Keratinocyte (primary cell): ENCODE data around the gene TMEM200A. TPM values are rescaled to one million over a fixed set of nuclear protein-coding genes. Genes with fewer than 3 reads are reported as not detected.

Source experiments
- DNase-seq: peaks from one replicate; pipeline ENCODE4 v3.0.0-alpha.2; 2011; ENCODE audit warnings: low read depth, missing footprints, low spot score
- FAIRE-seq: peaks from 2 replicates; lab custom pipeline; 2011; peaks lifted over from hg19 to GRCh38; lab: Jason Lieb, UNC
- H2AFZ ChIP-seq: 2 replicates; pipeline ENCODE4 v1.6.0; 2012; ENCODE audit warnings: low read length, control low read depth, inconsistent platforms; ENCODE audit not compliant: control insufficient read depth
- H3K27ac ChIP-seq: 2 replicates; pipeline ENCODE4 v1.5.1; 2011; ENCODE audit warnings: low read length; ENCODE audit not compliant: control insufficient read depth, insufficient read depth
- H3K27me3 ChIP-seq: 3 replicates; pipeline ENCODE4 v1.6.0; 2011; ENCODE audit warnings: low read length; ENCODE audit not compliant: control insufficient read depth, insufficient read depth; ENCODE audit errors: extremely low read depth
- H3K36me3 ChIP-seq, 2 experiments: 2 replicates in 1 of 2; 3 replicates in 1 of 2; pipeline ENCODE4 v1.5.1; 2011; ENCODE audit warnings: low read length in 2 of 2, mild to moderate bottlenecking in 1 of 2; ENCODE audit not compliant: control insufficient read depth in 2 of 2, insufficient read depth in 2 of 2; ENCODE audit errors: extremely low read depth in 1 of 2
- H3K4me1 ChIP-seq: 3 replicates; pipeline ENCODE4 v1.5.1; 2011; ENCODE audit warnings: low read length; ENCODE audit not compliant: control insufficient read depth, insufficient read depth; ENCODE audit errors: extremely low read depth
- H3K4me2 ChIP-seq: 3 replicates; pipeline ENCODE4 v1.6.0; 2011; ENCODE audit warnings: low read depth, low read length; ENCODE audit not compliant: control insufficient read depth, insufficient read depth; ENCODE audit errors: extremely low read depth
- H3K4me3 ChIP-seq, 3 experiments: fragments of 200-600 bp in 1 of 3; sonication (generic) in 1 of 3; 2 replicates in 2 of 3; 3 replicates in 1 of 3; pipeline ENCODE4 v1.5.1; 2011 to 2016; ENCODE audit warnings: low read length in 3 of 3, mild to moderate bottlenecking in 3 of 3, control low read depth in 2 of 3, inconsistent platforms in 1 of 3, low read depth in 1 of 3, mixed read lengths in 1 of 3, mixed run types in 1 of 3, moderate library complexity in 1 of 3; ENCODE audit not compliant: control insufficient read depth in 2 of 3, insufficient read depth in 2 of 3; ENCODE audit errors: extremely low read depth in 1 of 3
- H3K79me2 ChIP-seq: 2 replicates; pipeline ENCODE4 v1.6.0; 2012; ENCODE audit warnings: low read length; ENCODE audit not compliant: control insufficient read depth, insufficient read depth
- H3K9ac ChIP-seq: 3 replicates; pipeline ENCODE4 v1.6.0; 2011; ENCODE audit warnings: low read length; ENCODE audit not compliant: control insufficient read depth, insufficient read depth; ENCODE audit errors: extremely low read depth
- H3K9me1 ChIP-seq: 3 replicates; pipeline ENCODE4 v1.6.0; 2011; ENCODE audit warnings: low read length; ENCODE audit not compliant: control insufficient read depth, insufficient read depth; ENCODE audit errors: extremely low read depth
- H3K9me3 ChIP-seq: 2 replicates; pipeline ENCODE4 v1.5.1; 2012; ENCODE audit warnings: low read depth, low read length; ENCODE audit not compliant: control insufficient read depth
- H4K20me1 ChIP-seq: 3 replicates; pipeline ENCODE4 v1.6.0; 2011; ENCODE audit warnings: low read length; ENCODE audit not compliant: control insufficient read depth, insufficient read depth; ENCODE audit errors: extremely low read depth
- EZH2 ChIP-seq: IDR thresholded peaks from one replicate; pipeline ENCODE4 v1.6.1; 2012; ENCODE audit warnings: inconsistent platforms, mild to moderate bottlenecking, low read length, moderate library complexity
- dilution Hi-C: fragments of 300-500 bp; cut with MboI; formaldehyde crosslinking; loops from one replicate; pipeline ENCODE4 v1.7.0; 2020; ENCODE audit warnings: low sequenced_read_pairs; ENCODE audit not compliant: extremely low pct_ligation_motif_present
- polyA plus RNA-seq, 5 experiments: library from polyadenylated mRNA; depleted of rRNA in 3 of 5; stranded (reverse) in 3 of 5; stranded (forward) in 1 of 5; unstranded in 1 of 5; fragments of >200 nt; gene quantifications; 1 replicate in 1 of 5; 2 replicates in 3 of 5; 3 replicates in 1 of 5; pipeline versions ENCODE4 v1.2.1 to v1.2.3, GENCODE V29; 2011 to 2012; ENCODE audit warnings: missing spikeins in 2 of 5, low read depth in 1 of 5, low replicate concordance in 1 of 5
- TF ChIP-seq, protein P1 (sequence below), 3 experiments: IDR thresholded peaks in 1 of 3; conservative IDR thresholded peaks in 1 of 3; optimal IDR thresholded peaks in 1 of 3; 2 replicates in 2 of 3; 3 replicates in 1 of 3; pipeline versions ENCODE3 to v1.5.1; 2011; ENCODE audit warnings: low read length in 3 of 3, mild to moderate bottlenecking in 3 of 3, moderate library complexity in 2 of 3, control low read depth in 1 of 3, inconsistent platforms in 1 of 3; ENCODE audit not compliant: insufficient read depth in 2 of 3; ENCODE audit errors: extremely low read depth in 1 of 3

The TMEM200A gene
- polyA plus RNA-seq, 1 donor (not counting 4 experiments of a cell fraction or from before 2014, with no cell fraction given) = 80.4 TPM

DNA sequence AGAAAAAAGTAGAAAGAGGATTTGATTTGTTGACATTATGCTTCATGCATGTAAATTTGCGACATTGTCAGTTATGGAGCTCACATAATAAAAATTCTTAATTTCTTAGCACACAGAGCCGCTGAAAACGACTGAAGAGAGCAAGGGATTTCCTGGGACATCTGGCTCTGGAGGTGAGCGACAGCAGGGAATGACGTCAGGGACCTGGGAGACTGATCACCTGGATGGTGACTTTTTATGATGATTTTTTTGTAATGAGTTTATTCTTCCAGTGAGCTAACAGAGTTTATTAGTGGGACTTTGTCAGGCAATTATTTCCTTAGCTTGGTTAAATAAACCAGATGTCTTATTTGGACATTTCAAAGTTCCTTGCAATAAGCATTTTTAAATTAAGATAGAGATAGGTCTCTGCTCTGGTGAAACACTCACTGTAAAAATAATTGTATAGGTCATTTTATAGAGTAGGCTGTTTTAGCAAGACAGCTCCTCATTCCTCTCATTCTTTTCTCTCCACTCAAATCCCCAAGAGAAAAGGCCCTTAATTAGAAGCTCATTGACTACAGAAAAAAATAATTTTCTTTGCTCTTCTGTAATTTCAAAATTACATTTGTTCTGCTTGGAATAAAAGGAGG lies 19.4 kb downstream of the TMEM200A start:
- no peak overlapping the region for H2AFZ ChIP-seq
- DNase-seq (no peak), FAIRE-seq (no peak)
- no peak overlapping the region for H3K9ac ChIP-seq
- H3K36me3 ChIP-seq = peaks cover 0 to 10% of the 10 kb centered on the region in 2 experiments
- H3K27me3 ChIP-seq = no peaks in the 10 kb centered on the region
- H3K9me3 ChIP-seq = no peaks in the 10 kb centered on the region
- dilution Hi-C loops = no loop called here
- H3K9me1 ChIP-seq = peaks cover 4% of the 10 kb centered on the region
- peaks cover 29% of the 10 kb centered on the region for H3K4me1 ChIP-seq
- no peak for TF ChIP-seq EZH2
- TF ChIP-seq, protein P1, sequence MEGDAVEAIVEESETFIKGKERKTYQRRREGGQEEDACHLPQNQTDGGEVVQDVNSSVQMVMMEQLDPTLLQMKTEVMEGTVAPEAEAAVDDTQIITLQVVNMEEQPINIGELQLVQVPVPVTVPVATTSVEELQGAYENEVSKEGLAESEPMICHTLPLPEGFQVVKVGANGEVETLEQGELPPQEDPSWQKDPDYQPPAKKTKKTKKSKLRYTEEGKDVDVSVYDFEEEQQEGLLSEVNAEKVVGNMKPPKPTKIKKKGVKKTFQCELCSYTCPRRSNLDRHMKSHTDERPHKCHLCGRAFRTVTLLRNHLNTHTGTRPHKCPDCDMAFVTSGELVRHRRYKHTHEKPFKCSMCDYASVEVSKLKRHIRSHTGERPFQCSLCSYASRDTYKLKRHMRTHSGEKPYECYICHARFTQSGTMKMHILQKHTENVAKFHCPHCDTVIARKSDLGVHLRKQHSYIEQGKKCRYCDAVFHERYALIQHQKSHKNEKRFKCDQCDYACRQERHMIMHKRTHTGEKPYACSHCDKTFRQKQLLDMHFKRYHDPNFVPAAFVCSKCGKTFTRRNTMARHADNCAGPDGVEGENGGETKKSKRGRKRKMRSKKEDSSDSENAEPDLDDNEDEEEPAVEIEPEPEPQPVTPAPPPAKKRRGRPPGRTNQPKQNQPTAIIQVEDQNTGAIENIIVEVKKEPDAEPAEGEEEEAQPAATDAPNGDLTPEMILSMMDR (optimal IDR thresholded peaks at IDR 0.05 in 1 of 3, IDR thresholded peaks at IDR 0.05 in 1 of 3, conservative IDR thresholded peaks at IDR 0.05 in 1 of 3; ENCODE audit: extremely low read depth in 1 of 3, insufficient read depth in 2 of 3, low read length in 3 of 3) = no peak
- no peaks in the 10 kb centered on the region for H4K20me1 ChIP-seq
- no peak overlapping the region for H3K4me3 ChIP-seq
- no peak overlapping the region for H3K4me2 ChIP-seq
- no peak overlapping the region for H3K27ac ChIP-seq
- H3K79me2 ChIP-seq = peaks cover 86% of the 10 kb centered on the region

- H3K27me3 ChIP-seq = no peaks in the 10 kb centered on the region
- H2AFZ ChIP-seq = no peak overlapping the region
- no peak overlapping the region for H3K27ac ChIP-seq
- no peak overlapping the region for H3K4me2 ChIP-seq
- no peaks in the 10 kb centered on the region for H3K4me1 ChIP-seq
- no peaks in the 10 kb centered on the region for H3K9me1 ChIP-seq
- no peak for FAIRE-seq
- H3K9me3 ChIP-seq = no peaks in the 10 kb centered on the region
- H3K9ac ChIP-seq = no peak overlapping the region
- no peak overlapping the region for H3K4me3 ChIP-seq
- TF ChIP-seq, protein P1 (optimal IDR thresholded peaks at IDR 0.05 in 1 of 3, IDR thresholded peaks at IDR 0.05 in 1 of 3, conservative IDR thresholded peaks at IDR 0.05 in 1 of 3; ENCODE audit: extremely low read depth in 1 of 3, insufficient read depth in 2 of 3, low read length in 3 of 3) = no peak
- no peak for TF ChIP-seq EZH2
- peaks cover 0 to 11% of the 10 kb centered on the region in 2 experiments for H3K36me3 ChIP-seq
- dilution Hi-C loops = no loop called here
- H3K79me2 ChIP-seq = peaks cover 86% of the 10 kb centered on the region
- H4K20me1 ChIP-seq = no peaks in the 10 kb centered on the region
- no peak for DNase-seq
These were observed 23.3 kb downstream of the TMEM200A start for GRCh38 chr6:130389142-130389541.
